ENCODE data around the gene NCBP2. TPM values are rescaled to one million over a fixed set of nuclear protein-coding genes. Genes with fewer than 3 reads are reported as not detected.

NCBP2 gene
- total RNA-seq, 2 experiments from 2014 or later: 52.5 to 68.9 TPM

DNA sequence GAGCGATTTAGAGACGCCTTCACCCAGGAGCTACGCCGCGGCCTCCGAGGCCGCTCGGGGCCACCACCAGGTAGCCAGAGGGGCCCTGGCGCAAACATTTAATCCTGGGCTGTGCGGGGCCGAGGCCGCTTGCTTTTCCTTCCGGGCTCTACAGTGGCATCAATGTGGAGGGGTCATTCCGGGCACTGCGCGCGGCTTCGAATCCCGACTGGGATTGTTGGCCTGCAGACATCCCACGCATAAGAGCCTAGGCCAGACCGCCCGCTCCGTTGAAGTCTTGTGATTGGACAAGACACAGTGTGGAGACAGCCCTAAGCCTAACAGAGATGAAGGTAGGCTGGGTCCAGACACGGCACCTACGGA lies 568 bp upstream of the NCBP2 start:
- no peaks in the 10 kb centered on the region for H3K27me3 Mint-ChIP-seq
- CTCF ChIA-PET: interaction anchor here (0.8 to 3.9 kb wide), 17 partner anchors 10 to 374 kb away, joined by 3 to 23 read pairs (median 5); partner anchors contain the start of genes FBXO45, MELTF, PIGZ and SENP5
- H3K36me3 Mint-ChIP-seq: peaks cover 24% of the 10 kb centered on the region
- H3K9me3 Mint-ChIP-seq (ENCODE audit: low read depth): no peaks in the 10 kb centered on the region
- peaks cover 50% of the 10 kb centered on the region for H3K4me1 Mint-ChIP-seq
- peak overlapping the region; percentile 92 for H3K27ac Mint-ChIP-seq
- peak; percentile 52 for DNase-seq
- peak overlapping the region; percentile 87 for H3K4me3 Mint-ChIP-seq
- peak; percentile 11 for ATAC-seq

GRCh38 chr3:196941729-196942225 lies 551 bp downstream of the NCBP2 start:
- Mint-ChIP-seq H3K4me3 (peak overlapping the region; percentile 87), H3K4me1 (peaks cover 50% of the 10 kb centered on the region), H3K27ac (peak overlapping the region; percentile 89), H3K27me3 (no peaks in the 10 kb centered on the region), H3K9me3 (ENCODE audit: low read depth) (no peaks in the 10 kb centered on the region), H3K36me3 (peaks cover 35% of the 10 kb centered on the region)
- DNase-seq (peak; percentile 73), ATAC-seq (peak; percentile 49)
- CTCF ChIA-PET: interaction anchor here (0.9 to 3.9 kb wide), 16 partner anchors 9 to 413 kb away, joined by 3 to 23 read pairs (median 6); partner anchors contain the start of genes FBXO45, MELTF, PIGZ and SENP5

DNA sequence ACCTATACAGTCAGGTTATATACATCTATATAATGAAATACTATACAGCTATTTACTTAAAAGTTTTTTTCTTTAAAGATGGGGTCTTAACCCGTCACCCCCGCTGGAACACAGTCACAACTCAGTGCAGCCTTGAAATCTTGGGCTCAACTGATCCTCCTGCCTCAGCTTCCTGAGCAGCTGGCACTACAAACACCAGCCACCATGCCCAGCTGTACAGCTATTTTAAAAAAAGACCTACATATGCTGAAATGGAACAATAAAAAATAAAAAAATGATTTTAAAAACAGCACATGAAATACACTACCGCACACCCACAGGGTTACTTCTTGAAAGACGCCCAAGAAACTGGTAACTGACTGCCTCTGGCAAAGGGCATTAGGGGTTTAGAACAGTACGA lies 3.8 kb downstream of the NCBP2 start:
- ATAC-seq (no peak), DNase-seq (no peak)
- H3K27ac Mint-ChIP-seq: peak overlapping the region; percentile 23
- H3K4me1 Mint-ChIP-seq: peaks cover 36% of the 10 kb centered on the region
- no peaks in the 10 kb centered on the region for H3K9me3 Mint-ChIP-seq (ENCODE audit: low read depth)
- no peak overlapping the region for H3K4me3 Mint-ChIP-seq
- CTCF ChIA-PET: interaction anchor here (1.2 kb wide), 1 partner anchor 31 kb away, joined by 4 read pairs; no protein-coding TSS in a partner anchor
- peaks cover 47% of the 10 kb centered on the region for H3K36me3 Mint-ChIP-seq
- no peaks in the 10 kb centered on the region for H3K27me3 Mint-ChIP-seq

GRCh38 chr3:196938124-196938523 lies 4.2 kb downstream of the NCBP2 start:
- Mint-ChIP-seq H3K9me3 (ENCODE audit: low read depth) (no peaks in the 10 kb centered on the region), H3K27me3 (no peaks in the 10 kb centered on the region), H3K4me1 (peaks cover 31% of the 10 kb centered on the region), H3K4me3 (no peak overlapping the region), H3K36me3 (peaks cover 49% of the 10 kb centered on the region), H3K27ac (no peak overlapping the region)
- CTCF ChIA-PET: interaction anchor here (0.6 to 1.2 kb wide), 2 partner anchors 32 kb away, joined by 3 to 4 read pairs; no protein-coding TSS in a partner anchor
- DNase-seq: no peak
- no peak for ATAC-seq

- CTCF ChIA-PET: no interaction called here
Observed at GRCh38 chr3:196936288-196936687, 6.0 kb downstream of the NCBP2 start.

GRCh38 chr3:196932600-196932999 lies 9.7 kb downstream of the NCBP2 start:
- CTCF ChIA-PET: interaction anchor here (2.7 kb wide), 1 partner anchor 9 kb away, joined by 7 read pairs; the partner anchor contains the start of gene NCBP2

More at GRCh38 chr3:196936288-196936687, 6.0 kb downstream of the NCBP2 start:
- Mint-ChIP-seq H3K27ac (no peak overlapping the region), H3K27me3 (no peaks in the 10 kb centered on the region), H3K4me3 (no peak overlapping the region), H3K4me1 (peaks cover 25% of the 10 kb centered on the region), H3K9me3 (ENCODE audit: low read depth) (no peaks in the 10 kb centered on the region), H3K36me3 (peaks cover 59% of the 10 kb centered on the region)
- ATAC-seq (no peak), DNase-seq (no peak)

DNA sequence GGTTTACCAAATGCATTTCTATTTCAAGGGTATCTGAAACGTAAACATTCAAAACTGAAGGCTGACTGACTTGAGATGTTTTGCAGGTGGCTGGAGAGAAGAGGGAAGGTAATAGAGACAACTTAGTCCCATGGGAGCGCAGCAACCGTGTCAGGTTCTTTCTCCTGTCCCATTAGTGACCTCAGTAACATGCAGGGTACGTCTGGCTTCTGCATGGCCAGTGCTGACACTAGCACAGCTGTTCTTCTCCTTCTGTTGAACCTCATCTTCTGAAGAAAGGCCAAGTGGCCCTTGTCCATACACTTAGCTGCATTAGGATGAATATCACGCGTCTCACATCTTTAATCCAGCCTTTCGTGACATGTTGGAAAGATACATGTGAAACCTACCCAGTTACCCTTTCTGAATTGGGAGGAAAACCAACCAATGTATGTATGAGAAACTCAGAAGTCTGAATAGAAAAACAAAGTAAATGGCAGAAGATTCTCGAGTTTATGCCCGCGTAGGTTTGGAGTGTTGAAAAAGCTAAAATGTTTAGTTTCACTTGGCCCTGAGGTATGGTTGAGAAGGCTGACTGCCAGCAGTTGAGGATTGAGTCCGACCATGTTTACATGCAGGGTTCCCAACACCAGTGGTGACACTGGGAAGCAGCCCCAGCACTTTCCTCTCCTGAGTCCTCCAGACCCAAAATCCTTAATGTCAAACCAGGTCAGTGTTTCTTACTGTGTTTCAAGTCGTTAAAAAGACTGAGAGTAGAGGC lies 10.3 kb downstream of the NCBP2 start:
- CTCF ChIA-PET: interaction anchor here (2.7 kb wide), 1 partner anchor 10 kb away, joined by 7 read pairs; the partner anchor contains the start of gene NCBP2
- Mint-ChIP-seq H3K9me3 (ENCODE audit: low read depth) (no peaks in the 10 kb centered on the region), H3K4me3 (no peak overlapping the region), H3K4me1 (no peaks in the 10 kb centered on the region), H3K36me3 (peaks cover 47% of the 10 kb centered on the region), H3K27me3 (no peaks in the 10 kb centered on the region), H3K27ac (no peak overlapping the region)
- ATAC-seq (no peak), DNase-seq (no peak)

More at GRCh38 chr3:196932600-196932999, 9.7 kb downstream of the NCBP2 start:
- peaks cover 53% of the 10 kb centered on the region for H3K36me3 Mint-ChIP-seq
- no peaks in the 10 kb centered on the region for H3K27me3 Mint-ChIP-seq
- DNase-seq (no peak), ATAC-seq (no peak)
- H3K4me1 Mint-ChIP-seq: no peaks in the 10 kb centered on the region
- H3K27ac Mint-ChIP-seq: no peak overlapping the region
- H3K9me3 Mint-ChIP-seq (ENCODE audit: low read depth): no peaks in the 10 kb centered on the region
- H3K4me3 Mint-ChIP-seq: no peak overlapping the region

DNA sequence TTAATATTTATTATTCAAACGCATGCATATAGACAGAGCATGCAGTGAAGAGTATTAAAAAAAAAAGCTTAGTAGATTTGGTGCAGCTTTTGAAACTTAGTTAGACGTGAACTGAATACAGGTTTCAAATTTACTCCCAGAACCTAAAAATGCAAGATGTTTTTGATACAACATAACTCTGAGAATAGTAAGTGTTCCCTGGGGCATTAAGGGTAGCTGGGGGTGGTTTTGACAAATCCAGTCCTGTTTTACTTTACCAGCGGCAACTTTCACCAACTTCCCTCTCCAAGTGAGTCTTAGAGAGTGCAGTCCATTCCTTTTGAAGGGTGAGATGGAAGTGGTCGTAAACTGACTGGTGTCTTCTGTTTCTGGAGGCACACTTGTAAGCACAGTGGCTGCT lies 11.2 kb downstream of the NCBP2 start:
- Mint-ChIP-seq H3K27ac (no peak overlapping the region), H3K4me3 (no peak overlapping the region), H3K36me3 (peaks cover 40% of the 10 kb centered on the region), H3K27me3 (no peaks in the 10 kb centered on the region), H3K4me1 (no peaks in the 10 kb centered on the region), H3K9me3 (ENCODE audit: low read depth) (no peaks in the 10 kb centered on the region)
- no peak for ATAC-seq
- CTCF ChIA-PET: interaction anchor here (2.7 kb wide), 1 partner anchor 11 kb away, joined by 7 read pairs; the partner anchor contains the start of gene NCBP2
- no peak for DNase-seq

DNA sequence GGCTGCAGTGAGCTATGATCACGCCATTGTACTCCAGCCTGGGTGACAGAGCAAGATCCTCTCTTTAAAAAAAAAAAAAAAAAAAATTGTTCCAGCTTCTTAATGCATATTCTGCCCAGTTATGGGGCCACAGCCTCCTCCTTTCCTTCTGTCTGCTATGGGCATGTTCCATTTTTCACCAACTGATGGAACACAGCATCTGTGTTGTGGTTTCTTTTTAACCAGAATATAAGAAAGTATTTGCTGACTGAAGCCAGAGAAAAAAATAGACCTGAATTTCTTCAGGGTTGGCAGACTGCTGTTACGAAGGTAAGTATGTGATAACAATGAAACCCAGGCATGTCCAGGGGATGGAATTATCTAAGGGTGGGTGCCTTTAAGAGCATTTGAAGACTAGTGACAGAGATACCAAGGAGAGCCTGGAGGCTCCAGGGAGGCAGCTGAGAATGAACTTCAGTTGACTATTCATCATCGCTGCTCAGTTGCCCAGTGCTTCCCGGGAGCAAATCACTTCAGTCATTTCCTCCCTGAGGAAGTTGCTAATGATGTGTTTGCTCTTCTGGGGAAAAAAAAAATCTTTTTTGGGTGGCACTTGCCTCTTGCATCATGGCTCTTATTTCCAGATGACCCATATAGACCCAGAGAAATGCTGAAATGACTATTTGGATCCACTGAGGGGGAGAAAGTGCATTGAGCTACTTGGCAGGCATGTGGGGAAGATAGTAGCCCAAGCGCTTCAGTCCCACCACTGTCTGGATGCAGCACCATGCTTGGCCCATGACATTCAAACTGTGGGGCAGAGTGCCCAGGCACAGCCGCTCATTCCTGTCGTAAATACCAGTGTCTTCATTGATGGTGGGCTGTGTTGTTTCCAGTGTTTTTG lies 14.5 kb downstream of the NCBP2 start:
- no peaks in the 10 kb centered on the region for H3K9me3 Mint-ChIP-seq (ENCODE audit: low read depth)
- CTCF ChIA-PET: no interaction called here
- no peaks in the 10 kb centered on the region for H3K4me1 Mint-ChIP-seq
- DNase-seq (no peak), ATAC-seq (no peak)
- H3K27ac Mint-ChIP-seq: no peak overlapping the region
- H3K4me3 Mint-ChIP-seq: no peak overlapping the region
- no peaks in the 10 kb centered on the region for H3K27me3 Mint-ChIP-seq
- peaks cover 26% of the 10 kb centered on the region for H3K36me3 Mint-ChIP-seq

- no peak for ATAC-seq
- Mint-ChIP-seq H3K4me1 (no peaks in the 10 kb centered on the region), H3K4me3 (no peak overlapping the region), H3K27ac (no peak overlapping the region), H3K9me3 (ENCODE audit: low read depth) (peaks cover 2% of the 10 kb centered on the region), H3K27me3 (no peaks in the 10 kb centered on the region), H3K36me3 (peaks cover 23% of the 10 kb centered on the region)
- CTCF ChIA-PET: no interaction called here
- DNase-seq: no peak
Observed at GRCh38 chr3:196920733-196921132, 21.6 kb downstream of the NCBP2 start.

GRCh38 chr3:196918968-196919367 lies 23.4 kb downstream of the NCBP2 start:
- Mint-ChIP-seq H3K9me3 (ENCODE audit: low read depth) (peaks cover 2% of the 10 kb centered on the region), H3K27ac (no peak overlapping the region), H3K36me3 (peaks cover 37% of the 10 kb centered on the region), H3K27me3 (no peaks in the 10 kb centered on the region), H3K4me3 (no peak overlapping the region), H3K4me1 (no peaks in the 10 kb centered on the region)
- DNase-seq: no peak
- CTCF ChIA-PET: interaction anchor here (0.6 to 0.7 kb wide), 2 partner anchors 24 to 51 kb away, joined by 3 read pairs; partner anchors contain the start of gene SENP5
- no peak for ATAC-seq

- DNase-seq: no peak
- no peak for ATAC-seq
- no peaks in the 10 kb centered on the region for H3K4me1 Mint-ChIP-seq
- H3K9me3 Mint-ChIP-seq (ENCODE audit: low read depth): peaks cover 2% of the 10 kb centered on the region
- H3K27me3 Mint-ChIP-seq: no peaks in the 10 kb centered on the region
- CTCF ChIA-PET: no interaction called here
- no peak overlapping the region for H3K4me3 Mint-ChIP-seq
- no peak overlapping the region for H3K27ac Mint-ChIP-seq
- H3K36me3 Mint-ChIP-seq: peaks cover 37% of the 10 kb centered on the region
Observed at GRCh38 chr3:196916995-196917394, 25.3 kb downstream of the NCBP2 start.

DNA sequence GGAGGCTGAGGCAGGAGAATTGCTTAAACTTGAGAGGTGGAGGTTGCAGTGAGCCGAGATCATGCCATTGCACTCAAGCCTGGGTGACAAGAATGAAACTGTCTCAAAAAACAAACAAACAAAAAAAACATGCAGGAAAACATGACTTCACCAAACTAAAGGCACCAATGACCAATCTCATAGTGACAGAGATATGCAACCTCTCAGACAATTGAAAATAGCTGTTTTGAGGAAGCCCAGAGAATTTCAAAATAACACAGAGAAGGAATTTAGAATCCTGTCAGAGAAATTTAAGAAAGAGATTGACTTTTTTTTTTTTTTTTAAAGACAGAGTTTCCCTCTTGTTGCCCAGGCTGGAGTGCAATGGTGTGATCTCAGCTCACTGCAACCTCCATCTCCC lies 26.1 kb downstream of the NCBP2 start:
- no peaks in the 10 kb centered on the region for H3K4me1 Mint-ChIP-seq
- no peak overlapping the region for H3K4me3 Mint-ChIP-seq
- no peak overlapping the region for H3K27ac Mint-ChIP-seq
- ATAC-seq: no peak
- H3K9me3 Mint-ChIP-seq (ENCODE audit: low read depth): peaks cover 2% of the 10 kb centered on the region
- no peak for DNase-seq
- CTCF ChIA-PET: no interaction called here
- no peaks in the 10 kb centered on the region for H3K27me3 Mint-ChIP-seq
- peaks cover 35% of the 10 kb centered on the region for H3K36me3 Mint-ChIP-seq
